K562 (cell line): ENCODE measurements around the gene TCEAL5. TPM values are rescaled to one million over a fixed set of nuclear protein-coding genes. Genes with fewer than 3 reads are reported as not detected.

Experiments used
- CBFA2T3 ChIP-seq: fragments of 450-650 bp; IDR thresholded peaks from 2 replicates; pipeline ENCODE4 v1.6.1; 2017
- CCNT2 ChIP-seq: IDR thresholded peaks from 2 replicates; pipeline ENCODE4 v1.6.1; 2011; ENCODE audit warnings: borderline replicate concordance, low read depth, mild to moderate bottlenecking, moderate library complexity, mixed read lengths, low read length; ENCODE audit not compliant: insufficient read length; ENCODE audit errors: extremely low read depth
- CHD1 ChIP-seq: fragments of 200-600 bp; sonication (generic); IDR thresholded peaks from one replicate; pipeline ENCODE4 v1.6.1; 2012; ENCODE audit warnings: mild to moderate bottlenecking, moderate library complexity, low read length, inconsistent platforms
- CREM ChIP-seq: IDR thresholded peaks from 2 replicates; pipeline ENCODE4 v1.6.1; 2014; ENCODE audit warnings: antibody characterized with exemption, low read depth
- E2F3 ChIP-seq: fragments of 250-450 bp; sonication (Bioruptor Pico); IDR thresholded peaks from 2 replicates; pipeline ENCODE4 v1.4.0; 2020; ENCODE audit warnings: mild to moderate bottlenecking
- GABPA ChIP-seq: fragments of 200-800 bp; sonication (Bioruptor generic); conservative IDR thresholded peaks from 2 replicates; pipeline ENCODE4 v1.6.1; 2016; ENCODE audit warnings: low read depth, missing genetic modification characterization, missing compliant biosample characterization
- GATAD2B ChIP-seq: fragments of 450-650 bp; IDR thresholded peaks from 2 replicates; pipeline ENCODE4 v1.6.1; 2017; ENCODE audit warnings: mild to moderate bottlenecking, borderline replicate concordance
- HOMEZ ChIP-seq: fragments of 250-450 bp; sonication (Bioruptor Pico); IDR thresholded peaks from 2 replicates; pipeline ENCODE4 v1.4.0; 2020; ENCODE audit warnings: mild to moderate bottlenecking, moderate library complexity
- MYNN ChIP-seq, 2 experiments: sonication (generic); formaldehyde crosslinking in 1 of 2; IDR thresholded peaks; 2 replicates each; pipeline versions ENCODE4 v1.5.0 to v1.6.1; 2016 to 2020; ENCODE audit warnings: antibody characterized with exemption in 1 of 2, missing genetic modification reagents in 1 of 2
- POLR2G ChIP-seq: fragments of 200-400 bp; formaldehyde crosslinking; IDR thresholded peaks from 2 replicates; pipeline ENCODE4 v1.6.1; 2017; ENCODE audit warnings: low read depth, mild to moderate bottlenecking, antibody characterized with exemption, low read length, moderate library complexity
- RNF2 ChIP-seq: sonication (generic); IDR thresholded peaks from 2 replicates; pipeline ENCODE4 v1.6.1; 2016
- SNRNP70 ChIP-seq: fragments of 200-400 bp; formaldehyde crosslinking; optimal IDR thresholded peaks from 2 replicates; pipeline ENCODE3; 2017; ENCODE audit warnings: low read depth, low read length
- SRSF7 ChIP-seq: fragments of 200-400 bp; formaldehyde crosslinking; optimal IDR thresholded peaks from 2 replicates; pipeline ENCODE3; 2017; ENCODE audit warnings: mild to moderate bottlenecking, low read depth, low read length
- ZNF263 ChIP-seq: sonication (generic); formaldehyde crosslinking; IDR thresholded peaks from 2 replicates; pipeline ENCODE4 v1.8.0; 2022; ENCODE audit warnings: mild to moderate bottlenecking, missing genetic modification reagents, borderline replicate concordance
- ZNF280B ChIP-seq: fragments of 250-450 bp; sonication (Bioruptor Pico); IDR thresholded peaks from 2 replicates; pipeline ENCODE4 v1.5.1; 2021; ENCODE audit warnings: mild to moderate bottlenecking
- ZNF584 ChIP-seq: fragments of 200-800 bp; sonication (Bioruptor generic); IDR thresholded peaks from 2 replicates; pipeline ENCODE4 v1.6.1; 2016; ENCODE audit warnings: low read depth, mild to moderate bottlenecking, missing genetic modification characterization, missing compliant biosample characterization
- polyA plus RNA-seq, 8 experiments: library from polyadenylated mRNA; depleted of rRNA in 4 of 8; stranded (reverse) in 5 of 8; unstranded in 3 of 8; fragments of >200 nt; fragmentation: Nextera tagmentation in 2 of 8; fragmentation: Illumina TruSeq in 1 of 8; extraction: Ambion mirVana in 2 of 8; extraction: Trizol in 1 of 8; gene quantifications; 2 replicates each; pipeline versions ENCODE4 v1.2.1 to v1.2.3, GENCODE V29; 2011 to 2014; ENCODE audit warnings: inconsistent platforms in 1 of 8, missing spikeins in 1 of 8
- total RNA-seq, 7 experiments: library from RNA; depleted of rRNA in 6 of 7; stranded (reverse); fragments of >200 nt in 6 of 7; fragmentation: Illumina TruSeq in 2 of 7; extraction: Trizol in 2 of 7; gene quantifications; 2 replicates each; pipeline versions ENCODE4 v1.2.1 to v1.2.3, GENCODE V29; 2011 to 2021; ENCODE audit warnings: low replicate concordance in 1 of 7

TCEAL5 gene
- total and polyA plus RNA-seq, 9 of the 15 experiments (the other 6 are each of a cell fraction or from before 2014, with no cell fraction given) = 0.10 to 0.18 TPM; not detected in 7

GRCh38 chrX:103254171-103254824 lies 22.3 kb downstream of the TCEAL5 start (continued):
- TF ChIP-seq ZNF280B (CRISPR knock-in tag) (no peak), ZNF584 (CRISPR knock-in tag) (no peak), SNRNP70 (no peak), ZNF263 (CRISPR knock-in tag) (peak; percentile 32; the same call in 1 of the 2 replicates), GABPA (peak; percentile 51), HOMEZ (CRISPR knock-in tag) (no peak), CREM (peak; percentile 44; the same call in 1 of the 2 replicates), SRSF7 (no peak), RNF2 (no peak), CBFA2T3 (peak; percentile 14; the same call in 1 of the 2 replicates), CHD1 (peak; percentile 21), CCNT2 (peak; percentile 20), E2F3 (CRISPR knock-in tag) (no peak), POLR2G (0 out of 2 replicates have a peak, but pooled peaks have one; percentile 8), GATAD2B (no peak), MYNN (IDR thresholded peaks at IDR 0.05) (no peak), MYNN (CRISPR knock-in tag; IDR thresholded peaks at IDR 0.05) (no peak)
- TF ChIP-seq, all 486 proteins: peak for 22
